ENCODE data around the gene CIDEC. TPM values are rescaled to one million over a fixed set of nuclear protein-coding genes. Genes with fewer than 3 reads are reported as not detected.
A peak's percentile ranks its signal among the peaks of the same experiment; 100 is the strongest.

CIDEC gene
- total RNA-seq, 1 donor from 2014 or later: not detected

DNA sequence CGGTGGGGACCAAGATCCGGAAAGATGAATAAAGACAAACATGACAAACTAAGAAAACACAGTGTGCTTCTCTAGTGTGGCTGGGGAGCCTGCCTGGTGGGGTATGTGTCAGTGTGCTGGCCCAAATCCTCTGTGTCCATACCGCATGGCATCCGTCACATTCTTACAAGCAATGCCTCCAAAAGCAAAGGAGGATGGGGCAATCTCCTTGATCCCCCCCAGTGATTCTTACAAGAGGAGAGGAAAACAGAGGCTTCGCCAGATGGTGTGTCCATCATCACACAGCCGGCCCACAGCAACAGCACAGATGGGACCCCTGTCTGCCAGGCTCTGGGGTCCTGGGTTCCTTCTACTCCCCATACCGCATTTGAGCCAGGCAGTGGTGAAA, 36.3 kb upstream of the CIDEC start:
- no peak for ATAC-seq
- DNase-seq: no peak
- TF ChIP-seq, protein P1, sequence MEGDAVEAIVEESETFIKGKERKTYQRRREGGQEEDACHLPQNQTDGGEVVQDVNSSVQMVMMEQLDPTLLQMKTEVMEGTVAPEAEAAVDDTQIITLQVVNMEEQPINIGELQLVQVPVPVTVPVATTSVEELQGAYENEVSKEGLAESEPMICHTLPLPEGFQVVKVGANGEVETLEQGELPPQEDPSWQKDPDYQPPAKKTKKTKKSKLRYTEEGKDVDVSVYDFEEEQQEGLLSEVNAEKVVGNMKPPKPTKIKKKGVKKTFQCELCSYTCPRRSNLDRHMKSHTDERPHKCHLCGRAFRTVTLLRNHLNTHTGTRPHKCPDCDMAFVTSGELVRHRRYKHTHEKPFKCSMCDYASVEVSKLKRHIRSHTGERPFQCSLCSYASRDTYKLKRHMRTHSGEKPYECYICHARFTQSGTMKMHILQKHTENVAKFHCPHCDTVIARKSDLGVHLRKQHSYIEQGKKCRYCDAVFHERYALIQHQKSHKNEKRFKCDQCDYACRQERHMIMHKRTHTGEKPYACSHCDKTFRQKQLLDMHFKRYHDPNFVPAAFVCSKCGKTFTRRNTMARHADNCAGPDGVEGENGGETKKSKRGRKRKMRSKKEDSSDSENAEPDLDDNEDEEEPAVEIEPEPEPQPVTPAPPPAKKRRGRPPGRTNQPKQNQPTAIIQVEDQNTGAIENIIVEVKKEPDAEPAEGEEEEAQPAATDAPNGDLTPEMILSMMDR (IDR thresholded peaks at IDR 0.05): no peak
- peak overlapping the region; percentile 71 for H3K27ac ChIP-seq
- no peaks in the 10 kb centered on the region for H3K27me3 ChIP-seq
- H3K36me3 ChIP-seq: no peaks in the 10 kb centered on the region
- H3K4me3 ChIP-seq: peak overlapping the region; percentile 57
- peaks cover 39% of the 10 kb centered on the region for H3K4me1 ChIP-seq
- H3K9me3 ChIP-seq: no peaks in the 10 kb centered on the region
- intact Hi-C loops (cut with DNase I): no loop called here

DNA sequence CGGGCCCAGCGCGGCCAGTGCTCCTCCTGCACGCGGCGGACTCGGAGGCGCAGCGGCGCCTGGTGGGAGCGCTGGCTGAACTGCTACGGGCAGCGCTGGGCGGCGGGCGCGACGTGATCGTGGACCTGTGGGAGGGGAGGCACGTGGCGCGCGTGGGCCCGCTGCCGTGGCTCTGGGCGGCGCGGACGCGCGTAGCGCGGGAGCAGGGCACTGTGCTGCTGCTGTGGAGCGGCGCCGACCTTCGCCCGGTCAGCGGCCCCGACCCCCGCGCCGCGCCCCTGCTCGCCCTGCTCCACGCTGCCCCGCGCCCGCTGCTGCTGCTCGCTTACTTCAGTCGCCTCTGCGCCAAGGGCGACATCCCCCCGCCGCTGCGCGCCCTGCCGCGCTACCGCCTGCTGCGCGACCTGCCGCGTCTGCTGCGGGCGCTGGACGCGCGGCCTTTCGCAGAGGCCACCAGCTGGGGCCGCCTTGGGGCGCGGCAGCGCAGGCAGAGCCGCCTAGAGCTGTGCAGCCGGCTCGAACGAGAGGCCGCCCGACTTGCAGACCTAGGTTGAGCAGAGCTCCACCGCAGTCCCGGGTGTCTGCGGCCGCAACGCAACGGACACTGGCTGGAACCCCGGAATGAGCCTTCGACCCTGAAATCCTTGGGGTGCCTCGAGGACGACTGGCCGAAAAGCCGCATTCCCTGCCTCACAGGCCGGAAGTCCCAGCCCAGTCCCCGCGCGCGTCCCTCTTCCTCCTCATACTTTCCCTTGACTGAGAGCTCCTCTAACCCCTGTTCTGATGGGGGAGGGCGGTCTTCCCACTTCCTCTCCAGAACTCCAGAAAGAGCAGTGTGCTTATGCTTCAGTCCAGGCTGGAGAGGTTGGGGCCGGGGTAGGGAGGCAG, 35.4 kb upstream of the CIDEC start:
- ATAC-seq (peak; percentile 83), DNase-seq (peak; percentile 92)
- Histone ChIP-seq H3K36me3 (no peaks in the 10 kb centered on the region), H3K4me1 (peaks cover 39% of the 10 kb centered on the region), H3K27ac (peak overlapping the region; percentile 71), H3K4me3 (peak overlapping the region; percentile 57), H3K27me3 (no peaks in the 10 kb centered on the region), H3K9me3 (no peaks in the 10 kb centered on the region)
- intact Hi-C loops (cut with DNase I): no loop called here
- TF ChIP-seq, protein P1 (IDR thresholded peaks at IDR 0.05): peak; percentile 37

DNA sequence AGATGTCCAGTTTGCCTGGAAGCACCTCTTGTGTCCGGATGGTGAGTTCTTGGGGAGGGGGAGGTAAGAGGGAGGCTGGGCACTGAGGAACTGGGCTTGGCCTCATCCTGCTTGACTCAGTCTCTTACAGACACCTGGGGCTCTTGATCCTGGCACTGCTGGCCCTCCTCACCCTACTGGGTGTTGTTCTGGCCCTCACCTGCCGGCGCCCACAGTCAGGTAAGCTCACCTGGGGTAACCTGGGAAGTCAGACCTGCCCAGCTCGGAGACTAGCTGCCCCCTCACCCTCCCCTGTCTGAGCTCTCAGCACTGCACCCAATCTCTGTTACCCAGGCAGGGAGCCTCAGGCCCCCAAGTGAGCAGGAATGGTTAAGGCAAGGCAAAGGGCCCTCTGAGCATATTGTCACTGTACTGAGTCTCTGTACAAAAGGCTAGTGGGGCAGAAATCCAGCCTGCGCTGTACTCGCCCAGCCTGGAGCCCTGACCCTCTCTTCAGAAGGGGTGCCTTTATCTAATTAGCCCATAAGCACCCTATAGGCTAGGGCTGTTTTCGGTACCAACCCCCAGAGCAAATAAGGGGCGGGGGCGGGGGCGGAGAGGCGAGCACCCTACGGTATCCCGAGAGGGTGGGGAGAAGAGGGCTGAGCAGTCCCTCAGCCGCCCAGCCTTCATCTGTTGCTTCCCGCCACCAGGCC, 34.7 kb upstream of the CIDEC start:
- Histone ChIP-seq H3K4me3 (peak overlapping the region; percentile 57), H3K27ac (peak overlapping the region; percentile 71), H3K36me3 (no peaks in the 10 kb centered on the region), H3K27me3 (no peaks in the 10 kb centered on the region), H3K4me1 (peaks cover 39% of the 10 kb centered on the region), H3K9me3 (no peaks in the 10 kb centered on the region)
- TF ChIP-seq, protein P1 (IDR thresholded peaks at IDR 0.05): no peak
- no peak for DNase-seq
- no peak for ATAC-seq
- intact Hi-C loops (cut with DNase I): no loop called here

DNA sequence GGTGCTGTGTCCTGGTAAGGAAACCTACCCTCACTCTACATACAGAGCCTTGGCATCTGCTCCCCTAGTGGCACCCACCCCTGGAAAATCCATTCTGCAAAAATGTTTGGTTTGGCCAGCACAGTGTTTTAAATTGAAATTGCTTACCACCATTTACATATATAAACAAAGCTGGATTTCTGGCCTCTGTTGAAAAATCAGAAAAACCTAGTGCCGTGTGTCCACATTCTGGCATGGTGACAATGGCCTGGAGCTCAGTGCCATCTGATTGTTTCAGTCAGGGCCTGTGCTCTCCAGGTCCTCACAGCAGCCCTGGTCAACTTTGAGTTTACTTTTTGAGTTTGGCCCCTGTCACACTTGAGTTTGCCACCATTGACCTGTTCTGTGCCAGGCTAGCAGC, 34.0 kb upstream of the CIDEC start:
- Histone ChIP-seq H3K36me3 (no peaks in the 10 kb centered on the region), H3K9me3 (no peaks in the 10 kb centered on the region), H3K27me3 (no peaks in the 10 kb centered on the region), H3K27ac (no peak overlapping the region), H3K4me3 (no peak overlapping the region), H3K4me1 (peaks cover 39% of the 10 kb centered on the region)
- no peak for DNase-seq
- intact Hi-C loops (cut with DNase I): no loop called here
- TF ChIP-seq, protein P1 (IDR thresholded peaks at IDR 0.05): no peak
- ATAC-seq: no peak

DNA sequence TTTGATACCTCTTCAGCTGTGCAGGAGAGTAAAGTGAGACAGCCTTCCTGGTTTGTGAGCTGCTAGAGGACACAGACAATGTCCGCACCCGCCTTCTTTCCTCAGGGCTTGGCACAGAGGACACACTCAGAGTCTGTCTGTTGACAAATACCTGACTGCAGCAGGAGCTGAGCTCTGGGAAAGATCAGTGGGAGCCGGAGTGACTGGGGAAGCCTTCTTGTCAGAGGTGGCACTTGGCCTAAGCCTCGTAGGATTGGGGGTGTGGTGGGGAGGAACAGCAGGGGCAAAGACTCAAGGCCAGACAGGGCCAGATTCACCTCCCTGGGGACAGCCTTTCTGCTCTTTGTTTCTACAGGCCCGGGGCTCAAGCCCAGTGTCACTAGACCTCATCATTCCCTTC, 33.5 kb upstream of the CIDEC start:
- intact Hi-C loops (cut with DNase I): no loop called here
- Histone ChIP-seq H3K9me3 (no peaks in the 10 kb centered on the region), H3K27me3 (no peaks in the 10 kb centered on the region), H3K36me3 (no peaks in the 10 kb centered on the region), H3K4me3 (no peak overlapping the region), H3K4me1 (peaks cover 38% of the 10 kb centered on the region), H3K27ac (no peak overlapping the region)
- no peak for DNase-seq
- ATAC-seq: no peak
- TF ChIP-seq, protein P1 (IDR thresholded peaks at IDR 0.05): no peak
